Epidermal melanocyte (primary cell): Measurements from ENCODE around the gene PHOSPHO1.
"Not testable (repeated sequence)": the region's sequence is repeated elsewhere in the genome, so short reads cannot be mapped to it uniquely, and the experiment has no call there.

Experiments used
- DNase-seq: peaks from one replicate; pipeline ENCODE4 v3.0.0; 2011; ENCODE audit warnings: low spot score; ENCODE audit not compliant: insufficient read length

The PHOSPHO1 gene

GRCh38 chr17:49230636-49231562, at the start of gene PHOSPHO1:
TSS of gene PHOSPHO1 (minus strand) at chr17:49230787. CDS start at chr17:49226691, 4,096 bp downstream.
- DNase-seq, result peak; percentile 88

DNA sequence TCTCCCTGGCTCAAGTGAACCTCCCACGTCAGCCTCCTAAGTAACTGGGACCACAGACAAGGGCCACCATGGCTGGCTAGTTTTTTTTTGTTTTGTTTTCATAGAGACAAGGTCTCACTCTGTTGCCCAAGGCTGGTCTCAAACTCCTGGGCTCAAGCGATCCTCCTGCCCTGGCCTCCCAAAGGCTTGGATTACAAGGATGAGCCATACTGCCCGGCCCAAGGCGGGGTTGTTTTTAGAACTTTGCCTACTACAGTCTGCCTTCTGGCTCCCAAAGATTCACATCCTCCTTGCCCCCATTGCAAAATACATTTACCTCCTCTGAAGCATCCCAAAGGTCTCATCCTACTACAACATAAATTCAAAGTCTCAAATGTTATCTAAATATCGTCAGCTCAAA, 49.5 kb upstream of the PHOSPHO1 start:
- DNase-seq, result no peak

- DNase-seq, result not testable (repeated sequence)
These were observed 48.9 kb upstream of the PHOSPHO1 start for GRCh38 chr17:49279263-49280015.

DNA sequence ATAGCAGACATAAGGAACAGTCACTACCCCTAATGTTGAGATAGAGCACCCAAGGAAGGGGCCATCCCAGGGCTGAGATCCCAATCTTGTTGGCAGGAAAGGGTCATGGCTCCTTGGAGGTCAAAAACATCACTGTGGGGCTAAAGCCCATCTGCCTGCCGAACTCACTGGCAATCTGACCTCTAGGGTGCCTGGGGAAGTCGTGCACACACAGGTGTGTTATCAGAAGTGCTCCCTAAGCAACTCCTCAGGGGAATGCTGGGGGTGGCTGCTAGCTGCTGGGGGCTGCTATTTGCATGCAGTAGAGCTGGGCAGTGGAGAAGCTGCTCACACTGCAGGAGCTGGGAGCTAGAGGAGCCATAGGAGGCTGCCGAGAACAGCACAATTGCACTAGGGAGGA, 47.5 kb upstream of the PHOSPHO1 start:
- DNase-seq, result no peak

- DNase-seq, result no peak
These were observed 47.1 kb upstream of the PHOSPHO1 start for GRCh38 chr17:49277638-49278037.

DNA sequence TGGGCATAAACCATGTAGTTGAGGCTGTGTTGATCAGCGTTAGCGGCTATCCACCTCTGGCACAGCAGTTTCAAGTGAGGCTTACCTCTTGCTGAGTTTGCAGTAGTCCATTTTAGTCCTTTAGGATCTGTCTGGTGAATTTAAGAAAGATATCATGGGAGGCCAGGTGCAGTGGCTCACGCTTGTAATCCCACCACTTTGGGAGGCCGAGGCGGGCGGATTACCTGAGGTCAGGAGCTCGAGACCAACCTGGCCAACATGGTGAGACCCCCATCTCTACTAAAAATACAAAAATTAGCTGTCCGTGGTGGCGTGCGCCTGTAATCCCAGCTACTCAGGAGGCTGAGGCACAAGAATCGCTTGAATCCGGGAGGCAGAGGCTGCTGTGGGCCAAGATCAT, 45.4 kb upstream of the PHOSPHO1 start:
- DNase-seq, result not testable (repeated sequence)

DNA sequence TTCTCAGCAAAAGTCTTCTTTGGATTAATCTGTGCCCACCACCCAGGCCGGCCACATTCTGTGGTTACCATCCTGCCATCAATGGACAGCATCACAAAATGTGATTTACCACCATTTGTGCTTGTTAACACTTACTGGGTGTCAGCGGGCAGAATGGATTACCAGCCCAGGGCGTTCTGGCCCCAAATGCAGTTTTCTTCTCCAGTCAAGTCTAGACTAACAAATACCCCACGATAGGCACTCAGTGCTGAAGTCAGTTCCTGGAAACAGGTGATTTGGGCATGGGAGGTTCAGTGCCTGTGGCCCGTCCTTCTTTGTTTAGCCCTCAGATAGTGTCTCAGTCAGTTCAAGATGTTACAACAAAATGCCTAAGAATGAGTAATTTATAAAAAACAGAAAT, 38.8 kb upstream of the PHOSPHO1 start:
- DNase-seq, result no peak

- no peak for DNase-seq
These were observed 37.3 kb upstream of the PHOSPHO1 start for GRCh38 chr17:49267912-49268311.

DNA sequence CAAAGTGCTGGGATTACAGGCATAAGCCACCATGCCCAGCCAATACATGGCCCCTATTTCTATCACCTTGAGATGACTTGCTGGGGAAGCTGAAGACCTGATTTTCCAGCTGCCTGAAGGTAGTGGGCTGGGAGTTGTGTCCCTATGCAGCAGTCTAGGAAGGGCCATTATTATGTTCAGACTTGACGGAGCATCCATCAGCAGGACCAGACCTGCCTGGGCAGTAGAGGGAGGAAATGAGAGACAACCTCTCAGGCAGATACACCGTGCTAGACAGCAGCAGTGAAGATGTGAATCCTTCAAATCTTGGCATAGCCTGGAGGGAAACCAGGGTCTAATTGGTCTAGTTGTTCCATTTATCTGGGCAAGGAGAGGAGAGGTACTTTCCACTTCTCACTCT, 35.6 kb upstream of the PHOSPHO1 start:
- DNase-seq, result no peak

DNA sequence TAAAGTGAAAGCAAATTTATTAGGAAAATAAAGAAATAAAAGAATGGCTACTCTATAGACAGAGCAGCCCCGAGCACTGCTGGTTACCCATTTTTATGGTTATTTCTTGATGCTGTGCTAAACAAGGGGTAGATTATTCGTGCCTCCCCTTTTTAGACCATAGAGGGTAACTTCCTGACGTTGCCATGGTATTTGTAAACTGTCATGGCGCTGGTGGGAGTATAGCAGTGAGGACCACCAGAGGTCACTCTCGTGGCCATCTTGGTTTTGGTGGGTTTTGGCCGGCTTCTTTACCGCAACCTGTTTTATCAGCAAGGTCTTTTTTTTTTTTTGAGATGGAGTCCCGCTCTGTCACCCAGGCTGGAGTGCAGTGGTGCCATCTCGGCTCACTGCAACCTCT, 31.0 kb upstream of the PHOSPHO1 start:
- DNase-seq, result not testable (repeated sequence)

DNA sequence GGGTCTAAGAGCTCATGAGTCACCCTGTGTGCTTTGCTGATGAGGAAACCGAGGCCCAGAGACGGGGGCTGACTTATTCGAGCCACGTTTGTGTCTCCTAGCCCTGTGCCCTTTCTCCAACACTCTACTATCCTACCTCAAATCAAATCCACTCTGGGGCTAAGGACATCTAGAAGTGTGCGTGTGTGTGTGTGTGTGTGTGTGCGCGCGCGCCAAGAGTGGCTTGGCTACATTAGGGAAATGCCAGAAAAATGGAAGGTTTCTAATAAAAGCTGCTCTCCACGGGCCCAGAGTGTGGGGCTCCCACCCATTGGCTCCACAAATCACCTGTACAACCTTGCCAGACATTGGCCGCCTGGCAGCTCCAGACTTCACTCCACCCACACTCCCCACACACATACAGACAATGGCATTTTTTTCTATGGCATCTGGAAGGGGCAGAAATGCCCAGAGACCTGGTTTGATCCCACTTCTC, 30.3 kb upstream of the PHOSPHO1 start:
- DNase-seq, result no peak

DNA sequence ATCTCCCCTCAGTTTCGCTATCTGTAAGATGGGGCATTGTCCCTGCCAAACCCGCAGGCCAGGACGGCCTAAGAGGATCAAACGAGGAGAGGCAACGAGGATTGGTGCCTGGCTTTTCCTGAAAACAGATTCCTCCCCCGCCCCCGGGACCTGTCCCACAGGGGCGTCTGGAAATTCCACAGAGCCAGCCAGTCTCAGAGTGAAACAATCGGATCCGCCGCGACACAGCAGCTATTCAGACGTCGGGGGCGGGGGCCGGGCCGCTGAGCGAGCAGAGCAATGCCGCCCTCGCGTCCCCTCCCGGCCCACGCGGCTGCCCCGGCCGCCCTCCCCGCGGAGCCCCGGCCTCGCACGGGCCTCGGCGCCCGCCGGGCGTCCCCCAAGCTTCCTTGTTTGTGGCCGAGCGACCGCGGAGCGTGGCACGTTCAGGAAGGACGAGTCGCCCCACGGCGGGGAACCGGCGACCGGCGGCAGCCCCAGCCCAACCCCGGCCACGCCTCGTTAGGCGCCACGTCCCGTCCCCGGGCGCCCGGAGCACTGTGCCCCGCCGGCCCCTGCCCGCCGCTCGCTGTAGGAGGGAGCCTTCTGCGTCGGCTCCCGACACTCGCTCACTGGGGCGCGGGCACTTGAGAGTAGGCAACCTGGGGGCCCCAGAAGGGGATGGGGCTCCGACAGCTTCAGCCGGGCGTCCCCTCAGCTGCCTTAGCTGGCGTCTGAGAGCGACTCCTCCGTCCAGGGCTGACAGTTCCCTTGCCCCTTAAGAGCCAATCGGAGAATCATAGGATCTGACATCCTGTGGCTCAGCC, 29.6 kb upstream of the PHOSPHO1 start:
- peak; percentile 34 for DNase-seq

DNA sequence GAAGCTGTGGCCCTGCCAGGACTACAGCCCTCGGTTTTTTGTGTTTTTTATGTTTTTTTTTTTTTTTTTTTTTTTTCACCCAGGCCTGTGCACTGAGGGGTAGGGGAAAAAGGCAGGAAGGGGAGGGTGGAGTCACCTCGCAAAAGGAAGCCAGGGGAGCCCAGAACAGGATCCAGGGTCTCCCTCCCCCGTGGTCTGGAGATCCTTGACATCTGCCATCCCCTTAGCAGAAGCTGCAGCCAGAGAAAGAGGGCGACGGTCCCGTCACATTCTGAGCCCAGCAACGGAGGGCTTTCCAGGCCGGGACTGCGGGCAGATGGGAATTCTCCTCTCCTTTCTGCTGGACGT, 29.1 kb upstream of the PHOSPHO1 start:
- DNase-seq, result no peak

DNA sequence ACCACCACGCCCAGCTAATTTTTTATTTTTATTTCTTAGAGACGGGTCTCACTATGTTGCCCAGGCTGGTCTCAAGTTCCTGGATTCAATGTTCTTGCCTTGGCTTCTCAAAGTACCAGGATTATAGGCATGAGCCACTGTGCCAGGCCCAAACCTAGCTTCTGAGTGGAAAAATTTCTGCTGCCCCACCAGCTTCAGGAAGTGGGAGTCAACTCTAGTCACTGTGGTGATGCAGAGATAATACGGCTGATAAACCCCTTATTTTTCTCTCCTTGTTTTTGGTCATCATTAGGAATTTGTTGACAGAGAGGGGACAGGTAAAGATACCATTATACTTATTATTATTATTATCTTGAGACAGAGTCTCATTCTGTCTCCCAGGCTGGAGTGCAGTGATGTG, 27.8 kb upstream of the PHOSPHO1 start:
- DNase-seq, result no peak

- no peak for DNase-seq
These were observed 24.5 kb upstream of the PHOSPHO1 start for GRCh38 chr17:49255125-49255524.

GRCh38 chr17:49254066-49254465, 23.5 kb upstream of the PHOSPHO1 start:
- DNase-seq, result no peak

GRCh38 chr17:49252148-49252695, 21.6 kb upstream of the PHOSPHO1 start:
- no peak for DNase-seq

DNA sequence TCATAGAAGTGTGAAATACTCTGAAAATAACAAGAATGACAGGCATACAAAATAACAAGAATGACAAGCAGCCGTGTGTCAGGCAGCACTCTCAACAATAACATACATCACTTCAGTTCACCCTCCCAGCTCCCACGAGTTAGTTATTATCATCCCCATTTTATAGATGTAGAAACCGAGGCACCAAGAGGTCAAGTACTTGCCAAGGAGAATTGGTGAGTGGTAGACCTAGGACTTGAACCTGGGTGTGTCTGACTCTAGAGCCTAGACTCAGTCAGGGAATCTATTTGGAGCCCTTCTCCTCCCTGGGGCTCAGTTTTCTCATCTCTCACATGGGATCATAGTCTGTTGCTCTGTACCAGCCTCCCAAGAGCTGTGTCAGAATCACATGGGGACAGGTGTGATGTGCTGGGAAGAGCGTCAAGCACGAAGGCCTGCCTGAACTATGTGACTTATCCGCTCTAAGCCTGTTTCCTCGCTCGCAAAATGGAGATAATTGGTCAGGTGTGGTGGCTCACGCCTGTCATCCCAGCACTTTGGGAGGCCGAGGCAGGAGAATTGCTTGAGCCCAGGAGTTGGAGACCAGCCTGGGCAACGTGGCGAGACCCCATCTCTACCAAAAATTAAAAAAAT, 19.4 kb upstream of the PHOSPHO1 start:
- DNase-seq, result no peak

DNA sequence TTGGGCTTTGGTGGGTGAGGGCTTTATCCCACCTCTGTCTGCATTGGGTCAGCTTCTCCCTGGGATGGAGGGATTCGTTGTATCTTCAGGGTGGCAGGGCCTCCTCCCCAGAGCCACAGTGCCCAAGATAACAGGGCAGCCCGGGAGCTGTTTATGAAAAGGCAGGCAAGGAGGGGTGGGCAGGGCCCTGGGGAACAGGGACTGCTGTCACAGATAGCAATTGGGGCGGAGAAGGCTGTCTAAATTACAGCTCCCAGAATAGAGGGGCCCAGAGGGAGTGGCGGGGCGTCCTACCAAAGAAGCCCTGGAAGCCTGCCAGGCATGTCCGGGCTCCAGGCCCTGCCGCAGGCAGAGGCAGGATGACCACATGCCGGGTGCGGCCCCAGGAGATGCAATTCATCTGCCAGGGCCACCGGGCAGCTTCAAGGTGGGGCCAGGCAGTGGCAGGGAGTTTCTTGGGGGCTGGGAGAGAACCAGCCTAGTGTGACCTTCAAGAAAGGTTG, 18.8 kb upstream of the PHOSPHO1 start:
- no peak for DNase-seq

DNA sequence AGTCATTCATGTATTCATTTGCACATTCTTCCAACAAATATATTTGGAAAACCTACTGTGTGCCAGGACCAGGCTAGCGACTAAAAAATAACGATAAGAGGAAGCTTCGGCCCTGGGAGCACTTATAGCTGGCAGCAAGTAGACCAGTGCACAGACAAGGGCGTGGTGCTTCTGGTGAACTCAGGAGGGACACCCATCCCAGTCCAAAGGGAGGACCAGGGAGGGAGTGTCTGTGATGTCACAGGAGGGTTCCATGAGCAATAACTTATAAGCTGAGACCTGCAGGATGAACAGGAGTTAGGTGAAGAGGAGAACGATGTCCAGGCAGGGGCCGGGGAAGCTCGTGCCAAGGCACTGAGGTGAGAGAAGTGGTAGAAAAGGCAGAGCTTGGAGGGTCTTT, 17.4 kb upstream of the PHOSPHO1 start:
- no peak for DNase-seq

DNA sequence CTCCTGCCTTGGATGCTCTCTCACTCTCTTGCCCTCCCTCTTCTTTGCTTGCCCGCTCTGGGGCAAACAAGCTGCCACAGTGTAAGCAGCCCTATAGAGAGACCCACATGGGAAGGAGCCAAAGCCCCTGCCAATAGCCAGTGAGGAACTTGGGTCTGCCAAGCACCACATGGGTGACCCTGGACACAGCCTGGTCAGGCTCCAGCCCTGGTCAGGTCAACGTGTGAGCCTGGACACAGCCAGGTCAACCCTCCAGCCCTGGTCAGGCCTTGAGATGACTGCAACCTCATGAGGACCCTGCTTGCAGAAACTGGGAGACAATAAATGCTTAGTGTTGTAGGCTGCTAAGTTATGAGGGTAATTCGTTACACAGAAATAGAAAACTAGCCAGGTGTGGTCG, 14.3 kb upstream of the PHOSPHO1 start:
- no peak for DNase-seq
